Measurements from ENCODE around the gene ROCK2. TPM values are rescaled to one million over a fixed set of nuclear protein-coding genes. Genes with fewer than 3 reads are reported as not detected.
A peak's percentile ranks its signal among the peaks of the same experiment; 100 is the strongest.
"Not testable (repeated sequence)": the region's sequence is repeated elsewhere in the genome, so short reads cannot be mapped to it uniquely, and the experiment has no call there.

The ROCK2 gene
- total RNA-seq, 1 donor from 2014 or later: 41.7 TPM

DNA sequence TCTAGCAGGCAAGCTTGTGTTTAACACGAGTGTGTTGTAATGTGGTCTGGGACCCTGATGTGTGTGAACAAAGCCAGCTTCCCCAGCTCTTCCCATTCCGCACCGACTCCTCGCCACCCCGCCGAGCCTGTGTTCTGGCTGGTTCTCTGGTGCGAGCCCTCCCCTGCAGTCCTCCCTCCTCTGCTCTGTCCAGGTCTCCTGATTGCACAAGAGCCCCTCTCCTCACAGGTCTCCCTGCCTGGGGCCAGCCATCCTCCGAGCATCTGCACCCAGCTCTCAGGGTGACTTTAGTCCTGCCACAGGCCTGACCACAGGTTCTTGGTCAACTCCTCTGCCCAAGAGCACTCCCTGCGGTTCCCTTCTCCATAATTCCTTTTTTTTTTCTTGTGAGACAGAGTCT lies 175.9 kb downstream of the ROCK2 start:
- no peaks in the 10 kb centered on the region for H3K4me1 Mint-ChIP-seq (ENCODE audit: unreplicated experiment)
- no peak overlapping the region for H3K4me3 Mint-ChIP-seq
- H3K9me3 Mint-ChIP-seq: no peaks in the 10 kb centered on the region
- TF ChIP-seq, protein P1, sequence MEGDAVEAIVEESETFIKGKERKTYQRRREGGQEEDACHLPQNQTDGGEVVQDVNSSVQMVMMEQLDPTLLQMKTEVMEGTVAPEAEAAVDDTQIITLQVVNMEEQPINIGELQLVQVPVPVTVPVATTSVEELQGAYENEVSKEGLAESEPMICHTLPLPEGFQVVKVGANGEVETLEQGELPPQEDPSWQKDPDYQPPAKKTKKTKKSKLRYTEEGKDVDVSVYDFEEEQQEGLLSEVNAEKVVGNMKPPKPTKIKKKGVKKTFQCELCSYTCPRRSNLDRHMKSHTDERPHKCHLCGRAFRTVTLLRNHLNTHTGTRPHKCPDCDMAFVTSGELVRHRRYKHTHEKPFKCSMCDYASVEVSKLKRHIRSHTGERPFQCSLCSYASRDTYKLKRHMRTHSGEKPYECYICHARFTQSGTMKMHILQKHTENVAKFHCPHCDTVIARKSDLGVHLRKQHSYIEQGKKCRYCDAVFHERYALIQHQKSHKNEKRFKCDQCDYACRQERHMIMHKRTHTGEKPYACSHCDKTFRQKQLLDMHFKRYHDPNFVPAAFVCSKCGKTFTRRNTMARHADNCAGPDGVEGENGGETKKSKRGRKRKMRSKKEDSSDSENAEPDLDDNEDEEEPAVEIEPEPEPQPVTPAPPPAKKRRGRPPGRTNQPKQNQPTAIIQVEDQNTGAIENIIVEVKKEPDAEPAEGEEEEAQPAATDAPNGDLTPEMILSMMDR (conservative IDR thresholded peaks at IDR 0.05): no peak
- no peak overlapping the region for H3K27ac Mint-ChIP-seq
- H3K27me3 Mint-ChIP-seq: no peaks in the 10 kb centered on the region
- no peaks in the 10 kb centered on the region for H3K36me3 Mint-ChIP-seq
- no peak for DNase-seq (ENCODE audit: extremely low spot score, unreplicated experiment)

GRCh38 chr2:11166476-11166875 lies 178.0 kb downstream of the ROCK2 start:
- H3K9me3 Mint-ChIP-seq: no peaks in the 10 kb centered on the region
- no peak overlapping the region for H3K27ac Mint-ChIP-seq
- H3K36me3 Mint-ChIP-seq: no peaks in the 10 kb centered on the region
- H3K27me3 Mint-ChIP-seq: no peaks in the 10 kb centered on the region
- no peak overlapping the region for H3K4me3 Mint-ChIP-seq
- TF ChIP-seq, protein P1 (conservative IDR thresholded peaks at IDR 0.05): no peak
- no peak for DNase-seq (ENCODE audit: extremely low spot score, unreplicated experiment)
- H3K4me1 Mint-ChIP-seq (ENCODE audit: unreplicated experiment): no peaks in the 10 kb centered on the region

DNA sequence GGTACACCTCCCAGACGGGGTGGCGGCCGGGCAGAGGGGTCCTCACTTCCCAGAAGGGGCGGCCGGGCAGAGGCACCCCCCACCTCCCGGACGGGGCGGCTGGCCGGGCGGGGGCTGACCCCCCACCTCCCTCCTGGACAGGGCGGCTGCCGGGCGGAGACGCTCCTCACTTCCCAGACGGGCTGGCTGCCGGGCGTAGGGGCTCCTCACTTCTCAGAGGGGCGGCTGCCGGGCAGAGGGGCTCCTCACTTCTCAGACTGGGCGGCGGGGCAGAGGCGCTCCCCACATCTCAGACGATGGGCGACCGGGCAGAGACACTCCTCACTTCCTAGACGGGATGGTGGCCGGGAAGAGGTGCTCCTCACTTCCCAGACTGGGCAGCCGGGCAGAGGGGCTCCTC lies 179.4 kb downstream of the ROCK2 start:
- H3K36me3 Mint-ChIP-seq, H3K27ac Mint-ChIP-seq, H3K9me3 Mint-ChIP-seq: not testable (repeated sequence)

DNA sequence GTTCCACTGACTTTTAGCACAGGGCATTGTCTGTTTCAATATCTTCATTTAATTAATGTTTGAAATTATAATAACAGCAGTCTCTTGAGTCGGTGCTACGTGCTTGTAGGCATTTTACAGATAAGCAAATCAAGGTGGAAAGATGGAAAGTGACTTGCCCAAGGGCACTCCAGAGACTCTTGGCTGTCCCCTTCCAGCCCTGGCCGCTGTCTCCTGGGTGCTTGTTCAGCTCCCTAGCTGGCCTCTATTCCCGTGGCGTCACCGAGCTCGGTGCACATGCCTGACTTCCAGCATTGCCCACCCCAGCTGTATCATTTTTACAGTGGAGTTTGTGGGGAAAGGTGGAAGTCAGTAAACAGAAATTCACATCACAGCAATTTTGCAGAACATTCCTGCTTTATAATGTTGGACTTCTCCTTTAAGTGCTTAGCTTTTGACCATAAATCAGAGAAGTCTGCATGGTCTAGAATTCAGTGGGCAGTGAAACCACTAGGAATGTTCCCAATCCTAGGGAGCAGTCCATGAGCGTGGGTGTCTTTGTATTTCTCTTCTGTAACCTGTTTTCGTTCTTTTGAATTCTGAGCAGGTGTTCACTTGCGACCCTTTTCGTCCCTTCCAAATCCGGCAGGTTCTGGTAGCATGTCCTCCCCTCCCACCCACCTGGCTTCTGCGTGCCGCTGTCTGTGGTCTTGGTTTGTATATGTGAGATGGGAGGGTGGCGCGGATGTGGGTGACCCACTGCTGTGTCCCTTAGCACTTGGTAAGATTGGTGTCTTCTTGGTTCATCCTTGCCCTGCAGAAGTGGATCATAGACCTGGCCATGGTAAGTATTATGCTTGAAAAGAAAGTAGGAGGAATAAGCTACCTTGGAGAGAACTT lies 180.8 kb downstream of the ROCK2 start:
- no peak overlapping the region for H3K4me3 Mint-ChIP-seq
- no peak for DNase-seq (ENCODE audit: extremely low spot score, unreplicated experiment)
- H3K36me3 Mint-ChIP-seq: no peaks in the 10 kb centered on the region
- no peaks in the 10 kb centered on the region for H3K27me3 Mint-ChIP-seq
- no peaks in the 10 kb centered on the region for H3K9me3 Mint-ChIP-seq
- no peaks in the 10 kb centered on the region for H3K4me1 Mint-ChIP-seq (ENCODE audit: unreplicated experiment)
- TF ChIP-seq, protein P1 (conservative IDR thresholded peaks at IDR 0.05): no peak
- H3K27ac Mint-ChIP-seq: no peak overlapping the region

More for the DNA sequence above, 179.4 kb downstream of the ROCK2 start:
- H3K4me3 Mint-ChIP-seq; H3K4me1 Mint-ChIP-seq (ENCODE audit: unreplicated experiment); H3K27me3 Mint-ChIP-seq; DNase-seq (ENCODE audit: extremely low spot score, unreplicated experiment): not testable (repeated sequence)

- no peaks in the 10 kb centered on the region for H3K4me1 Mint-ChIP-seq (ENCODE audit: unreplicated experiment)
- H3K36me3 Mint-ChIP-seq: no peaks in the 10 kb centered on the region
- no peak overlapping the region for H3K4me3 Mint-ChIP-seq
- peak; percentile 57 for DNase-seq (ENCODE audit: extremely low spot score, unreplicated experiment)
- TF ChIP-seq, protein P1 (conservative IDR thresholded peaks at IDR 0.05): no peak
- no peaks in the 10 kb centered on the region for H3K9me3 Mint-ChIP-seq
- no peaks in the 10 kb centered on the region for H3K27me3 Mint-ChIP-seq
- H3K27ac Mint-ChIP-seq: no peak overlapping the region
Measured at GRCh38 chr2:11161747-11162146, 182.7 kb downstream of the ROCK2 start.

DNA sequence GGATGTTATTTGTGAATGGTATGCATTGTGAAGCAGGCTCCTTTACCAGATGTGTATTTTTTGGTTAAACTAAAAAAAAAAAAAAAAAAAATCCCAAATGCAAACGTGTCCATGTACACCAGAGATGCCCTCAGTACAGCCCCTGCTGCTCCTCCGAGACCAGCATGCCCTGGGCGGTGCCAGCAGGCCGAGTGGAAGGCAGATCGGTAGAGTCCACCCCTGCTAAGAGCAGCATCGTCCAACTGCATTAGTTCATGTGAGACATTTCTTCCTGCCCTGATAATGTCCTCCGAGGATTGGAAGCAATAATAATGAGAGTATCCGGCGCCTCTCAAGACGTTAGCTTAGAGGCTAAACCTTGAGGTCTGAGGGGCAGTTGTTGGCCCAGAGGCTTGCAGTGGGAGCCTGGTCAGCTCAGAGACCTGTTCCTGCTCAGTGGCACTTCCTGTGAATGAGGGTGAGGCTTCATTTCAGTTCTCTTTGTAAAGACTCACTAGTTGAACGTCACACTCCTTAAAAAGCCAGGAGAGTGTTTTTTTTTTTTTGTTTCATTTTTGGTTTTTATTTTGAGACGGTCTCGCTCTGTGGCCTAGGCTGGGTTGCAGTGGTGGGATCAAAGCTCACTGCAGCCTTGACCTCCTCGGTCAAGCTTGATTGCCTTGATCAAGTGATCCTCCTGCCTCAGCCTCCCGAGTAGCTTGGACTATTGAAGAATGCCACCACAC lies 183.5 kb downstream of the ROCK2 start:
- DNase-seq (ENCODE audit: extremely low spot score, unreplicated experiment): peak; percentile 53
- H3K4me3 Mint-ChIP-seq: no peak overlapping the region
- TF ChIP-seq, protein P1 (conservative IDR thresholded peaks at IDR 0.05): no peak

More for the DNA sequence above, 183.5 kb downstream of the ROCK2 start:
- H3K36me3 Mint-ChIP-seq: no peaks in the 10 kb centered on the region
- no peak overlapping the region for H3K27ac Mint-ChIP-seq
- H3K4me1 Mint-ChIP-seq (ENCODE audit: unreplicated experiment): no peaks in the 10 kb centered on the region
- peaks cover 3% of the 10 kb centered on the region for H3K27me3 Mint-ChIP-seq
- no peaks in the 10 kb centered on the region for H3K9me3 Mint-ChIP-seq

Data from type B pancreatic cell (in vitro differentiated cells).